ENCODE measurements around the gene GAN.

GAN gene

DNA sequence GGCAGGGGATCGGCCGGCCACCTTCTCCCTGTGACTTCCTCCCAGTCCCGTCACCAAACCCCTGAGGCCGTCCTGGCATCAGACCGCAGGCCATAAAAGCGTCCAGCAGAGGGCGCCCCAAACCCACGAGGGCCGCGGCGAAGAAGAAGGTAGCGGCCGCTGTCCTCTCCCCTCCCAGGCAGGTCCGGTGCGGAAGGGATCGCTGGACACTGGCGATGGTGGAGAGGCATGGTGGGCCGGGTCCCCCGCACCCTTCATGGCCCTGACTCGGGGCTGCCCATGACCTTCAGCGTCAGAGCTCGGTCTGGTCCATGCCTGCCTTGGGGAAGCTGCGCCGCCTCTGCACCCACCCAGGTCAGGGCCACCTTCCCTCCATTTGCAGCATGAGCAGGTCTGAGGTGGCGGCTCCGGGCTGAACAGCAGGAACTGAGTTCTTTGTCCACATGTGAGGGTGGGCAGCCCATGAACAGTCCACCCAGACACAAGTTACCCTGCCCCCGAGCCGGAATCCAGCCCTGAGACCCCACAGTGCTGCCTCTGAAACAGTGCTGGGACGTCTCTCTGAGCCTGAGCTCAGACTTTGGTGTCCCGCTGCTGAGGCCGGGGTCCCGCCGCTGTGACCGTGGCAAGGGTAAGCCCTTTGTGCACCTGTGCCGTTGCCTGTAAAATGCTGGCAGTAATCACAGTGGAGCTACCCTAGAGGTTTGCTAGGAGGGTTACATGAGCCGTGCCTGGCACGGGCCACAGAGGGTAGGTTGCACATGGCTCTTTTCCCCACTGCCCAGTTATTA lies 89.0 kb downstream of the GAN start (continued):
- TF ChIP-seq WT1 (tag by site-specific recombination; IDR thresholded peaks at IDR 0.05): no peak
- TF ChIP-seq, protein P1, sequence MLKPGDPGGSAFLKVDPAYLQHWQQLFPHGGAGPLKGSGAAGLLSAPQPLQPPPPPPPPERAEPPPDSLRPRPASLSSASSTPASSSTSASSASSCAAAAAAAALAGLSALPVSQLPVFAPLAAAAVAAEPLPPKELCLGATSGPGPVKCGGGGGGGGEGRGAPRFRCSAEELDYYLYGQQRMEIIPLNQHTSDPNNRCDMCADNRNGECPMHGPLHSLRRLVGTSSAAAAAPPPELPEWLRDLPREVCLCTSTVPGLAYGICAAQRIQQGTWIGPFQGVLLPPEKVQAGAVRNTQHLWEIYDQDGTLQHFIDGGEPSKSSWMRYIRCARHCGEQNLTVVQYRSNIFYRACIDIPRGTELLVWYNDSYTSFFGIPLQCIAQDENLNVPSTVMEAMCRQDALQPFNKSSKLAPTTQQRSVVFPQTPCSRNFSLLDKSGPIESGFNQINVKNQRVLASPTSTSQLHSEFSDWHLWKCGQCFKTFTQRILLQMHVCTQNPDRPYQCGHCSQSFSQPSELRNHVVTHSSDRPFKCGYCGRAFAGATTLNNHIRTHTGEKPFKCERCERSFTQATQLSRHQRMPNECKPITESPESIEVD (tag by site-specific recombination; IDR thresholded peaks at IDR 0.05): no peak
- no peak for TF ChIP-seq ZNF658 (tag by site-specific recombination; IDR thresholded peaks at IDR 0.05)
- TF ChIP-seq ZNF426 (tag by site-specific recombination; IDR thresholded peaks at IDR 0.05): no peak
- TF ChIP-seq ZNF521 (tag by site-specific recombination; IDR thresholded peaks at IDR 0.05): no peak
- TF ChIP-seq, protein P2, sequence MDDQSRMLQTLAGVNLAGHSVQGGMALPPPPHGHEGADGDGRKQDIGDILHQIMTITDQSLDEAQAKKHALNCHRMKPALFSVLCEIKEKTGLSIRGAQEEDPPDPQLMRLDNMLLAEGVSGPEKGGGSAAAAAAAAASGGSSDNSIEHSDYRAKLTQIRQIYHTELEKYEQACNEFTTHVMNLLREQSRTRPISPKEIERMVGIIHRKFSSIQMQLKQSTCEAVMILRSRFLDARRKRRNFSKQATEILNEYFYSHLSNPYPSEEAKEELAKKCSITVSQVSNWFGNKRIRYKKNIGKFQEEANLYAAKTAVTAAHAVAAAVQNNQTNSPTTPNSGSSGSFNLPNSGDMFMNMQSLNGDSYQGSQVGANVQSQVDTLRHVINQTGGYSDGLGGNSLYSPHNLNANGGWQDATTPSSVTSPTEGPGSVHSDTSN (CRISPR knock-in tag; IDR thresholded peaks at IDR 0.05): 0 out of 2 replicates have a peak, but pooled peaks have one; percentile 23
- no peak for TF ChIP-seq ZNF354C (tag by site-specific recombination; IDR thresholded peaks at IDR 0.05; ENCODE audit: borderline replicate concordance, low read depth)
- TF ChIP-seq ZNF660 (tag by site-specific recombination; IDR thresholded peaks at IDR 0.05): peak; percentile 58; the same call in 1 of the 2 replicates
- no peak for TF ChIP-seq ZNF677 (tag by site-specific recombination; IDR thresholded peaks at IDR 0.05)
- TF ChIP-seq, protein P3, sequence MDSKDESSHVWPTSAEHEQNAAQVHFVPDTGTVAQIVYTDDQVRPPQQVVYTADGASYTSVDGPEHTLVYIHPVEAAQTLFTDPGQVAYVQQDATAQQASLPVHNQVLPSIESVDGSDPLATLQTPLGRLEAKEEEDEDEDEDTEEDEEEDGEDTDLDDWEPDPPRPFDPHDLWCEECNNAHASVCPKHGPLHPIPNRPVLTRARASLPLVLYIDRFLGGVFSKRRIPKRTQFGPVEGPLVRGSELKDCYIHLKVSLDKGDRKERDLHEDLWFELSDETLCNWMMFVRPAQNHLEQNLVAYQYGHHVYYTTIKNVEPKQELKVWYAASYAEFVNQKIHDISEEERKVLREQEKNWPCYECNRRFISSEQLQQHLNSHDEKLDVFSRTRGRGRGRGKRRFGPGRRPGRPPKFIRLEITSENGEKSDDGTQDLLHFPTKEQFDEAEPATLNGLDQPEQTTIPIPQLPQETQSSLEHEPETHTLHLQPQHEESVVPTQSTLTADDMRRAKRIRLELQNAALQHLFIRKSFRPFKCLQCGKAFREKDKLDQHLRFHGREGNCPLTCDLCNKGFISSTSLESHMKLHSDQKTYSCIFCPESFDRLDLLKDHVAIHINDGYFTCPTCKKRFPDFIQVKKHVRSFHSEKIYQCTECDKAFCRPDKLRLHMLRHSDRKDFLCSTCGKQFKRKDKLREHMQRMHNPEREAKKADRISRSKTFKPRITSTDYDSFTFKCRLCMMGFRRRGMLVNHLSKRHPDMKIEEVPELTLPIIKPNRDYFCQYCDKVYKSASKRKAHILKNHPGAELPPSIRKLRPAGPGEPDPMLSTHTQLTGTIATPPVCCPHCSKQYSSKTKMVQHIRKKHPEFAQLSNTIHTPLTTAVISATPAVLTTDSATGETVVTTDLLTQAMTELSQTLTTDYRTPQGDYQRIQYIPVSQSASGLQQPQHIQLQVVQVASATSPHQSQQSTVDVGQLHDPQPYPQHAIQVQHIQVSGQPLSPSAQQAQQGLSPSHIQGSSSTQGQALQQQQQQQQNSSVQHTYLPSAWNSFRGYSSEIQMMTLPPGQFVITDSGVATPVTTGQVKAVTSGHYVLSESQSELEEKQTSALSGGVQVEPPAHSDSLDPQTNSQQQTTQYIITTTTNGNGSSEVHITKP (tag by site-specific recombination; IDR thresholded peaks at IDR 0.05): no peak
- no peak for TF ChIP-seq ZNF555 (tag by site-specific recombination; conservative IDR thresholded peaks at IDR 0.05)
- TF ChIP-seq, protein P4, sequence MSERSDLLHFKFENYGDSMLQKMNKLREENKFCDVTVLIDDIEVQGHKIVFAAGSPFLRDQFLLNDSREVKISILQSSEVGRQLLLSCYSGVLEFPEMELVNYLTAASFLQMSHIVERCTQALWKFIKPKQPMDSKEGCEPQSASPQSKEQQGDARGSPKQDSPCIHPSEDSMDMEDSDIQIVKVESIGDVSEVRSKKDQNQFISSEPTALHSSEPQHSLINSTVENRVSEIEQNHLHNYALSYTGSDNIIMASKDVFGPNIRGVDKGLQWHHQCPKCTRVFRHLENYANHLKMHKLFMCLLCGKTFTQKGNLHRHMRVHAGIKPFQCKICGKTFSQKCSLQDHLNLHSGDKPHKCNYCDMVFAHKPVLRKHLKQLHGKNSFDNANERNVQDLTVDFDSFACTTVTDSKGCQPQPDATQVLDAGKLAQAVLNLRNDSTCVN (tag by site-specific recombination; optimal IDR thresholded peaks at IDR 0.05): no peak
- TF ChIP-seq ZNF843 (tag by site-specific recombination; IDR thresholded peaks at IDR 0.05): 0 out of 2 replicates have a peak, but pooled peaks have one; percentile 13
- no peak for TF ChIP-seq ZNF544 (tag by site-specific recombination; IDR thresholded peaks at IDR 0.05)
- TF ChIP-seq ZNF626 (tag by site-specific recombination; IDR thresholded peaks at IDR 0.05): no peak
- peak; percentile 20; the same call in 1 of the 2 replicates for TF ChIP-seq ZFHX2 (tag by site-specific recombination; conservative IDR thresholded peaks at IDR 0.05)
- no peak for TF ChIP-seq ZNF366 (tag by site-specific recombination; conservative IDR thresholded peaks at IDR 0.05)
- TF ChIP-seq ZNF350 (tag by site-specific recombination; IDR thresholded peaks at IDR 0.05): no peak
- no peak for TF ChIP-seq BCL11B (tag by site-specific recombination; IDR thresholded peaks at IDR 0.05; ENCODE audit: low read depth)
- TF ChIP-seq, protein P5, sequence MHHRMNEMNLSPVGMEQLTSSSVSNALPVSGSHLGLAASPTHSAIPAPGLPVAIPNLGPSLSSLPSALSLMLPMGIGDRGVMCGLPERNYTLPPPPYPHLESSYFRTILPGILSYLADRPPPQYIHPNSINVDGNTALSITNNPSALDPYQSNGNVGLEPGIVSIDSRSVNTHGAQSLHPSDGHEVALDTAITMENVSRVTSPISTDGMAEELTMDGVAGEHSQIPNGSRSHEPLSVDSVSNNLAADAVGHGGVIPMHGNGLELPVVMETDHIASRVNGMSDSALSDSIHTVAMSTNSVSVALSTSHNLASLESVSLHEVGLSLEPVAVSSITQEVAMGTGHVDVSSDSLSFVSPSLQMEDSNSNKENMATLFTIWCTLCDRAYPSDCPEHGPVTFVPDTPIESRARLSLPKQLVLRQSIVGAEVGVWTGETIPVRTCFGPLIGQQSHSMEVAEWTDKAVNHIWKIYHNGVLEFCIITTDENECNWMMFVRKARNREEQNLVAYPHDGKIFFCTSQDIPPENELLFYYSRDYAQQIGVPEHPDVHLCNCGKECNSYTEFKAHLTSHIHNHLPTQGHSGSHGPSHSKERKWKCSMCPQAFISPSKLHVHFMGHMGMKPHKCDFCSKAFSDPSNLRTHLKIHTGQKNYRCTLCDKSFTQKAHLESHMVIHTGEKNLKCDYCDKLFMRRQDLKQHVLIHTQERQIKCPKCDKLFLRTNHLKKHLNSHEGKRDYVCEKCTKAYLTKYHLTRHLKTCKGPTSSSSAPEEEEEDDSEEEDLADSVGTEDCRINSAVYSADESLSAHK (tag by site-specific recombination; IDR thresholded peaks at IDR 0.05): no peak
- no peak for TF ChIP-seq SALL2 (tag by site-specific recombination; IDR thresholded peaks at IDR 0.05; ENCODE audit: borderline replicate concordance)
- TF ChIP-seq IKZF3 (tag by site-specific recombination; IDR thresholded peaks at IDR 0.05): peak; percentile 52; the same call in 1 of the 2 replicates
- TF ChIP-seq, protein P6, sequence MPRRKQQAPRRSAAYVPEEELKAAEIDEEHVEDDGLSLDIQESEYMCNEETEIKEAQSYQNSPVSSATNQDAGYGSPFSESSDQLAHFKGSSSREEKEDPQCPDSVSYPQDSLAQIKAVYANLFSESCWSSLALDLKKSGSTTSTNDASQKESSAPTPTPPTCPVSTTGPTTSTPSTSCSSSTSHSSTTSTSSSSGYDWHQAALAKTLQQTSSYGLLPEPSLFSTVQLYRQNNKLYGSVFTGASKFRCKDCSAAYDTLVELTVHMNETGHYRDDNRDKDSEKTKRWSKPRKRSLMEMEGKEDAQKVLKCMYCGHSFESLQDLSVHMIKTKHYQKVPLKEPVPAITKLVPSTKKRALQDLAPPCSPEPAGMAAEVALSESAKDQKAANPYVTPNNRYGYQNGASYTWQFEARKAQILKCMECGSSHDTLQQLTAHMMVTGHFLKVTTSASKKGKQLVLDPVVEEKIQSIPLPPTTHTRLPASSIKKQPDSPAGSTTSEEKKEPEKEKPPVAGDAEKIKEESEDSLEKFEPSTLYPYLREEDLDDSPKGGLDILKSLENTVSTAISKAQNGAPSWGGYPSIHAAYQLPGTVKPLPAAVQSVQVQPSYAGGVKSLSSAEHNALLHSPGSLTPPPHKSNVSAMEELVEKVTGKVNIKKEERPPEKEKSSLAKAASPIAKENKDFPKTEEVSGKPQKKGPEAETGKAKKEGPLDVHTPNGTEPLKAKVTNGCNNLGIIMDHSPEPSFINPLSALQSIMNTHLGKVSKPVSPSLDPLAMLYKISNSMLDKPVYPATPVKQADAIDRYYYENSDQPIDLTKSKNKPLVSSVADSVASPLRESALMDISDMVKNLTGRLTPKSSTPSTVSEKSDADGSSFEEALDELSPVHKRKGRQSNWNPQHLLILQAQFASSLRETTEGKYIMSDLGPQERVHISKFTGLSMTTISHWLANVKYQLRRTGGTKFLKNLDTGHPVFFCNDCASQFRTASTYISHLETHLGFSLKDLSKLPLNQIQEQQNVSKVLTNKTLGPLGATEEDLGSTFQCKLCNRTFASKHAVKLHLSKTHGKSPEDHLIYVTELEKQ (tag by site-specific recombination; IDR thresholded peaks at IDR 0.05; ENCODE audit: borderline replicate concordance): no peak
- no peak for TF ChIP-seq FEZF1 (tag by site-specific recombination; IDR thresholded peaks at IDR 0.05)
- TF ChIP-seq ZNF157 (tag by site-specific recombination; IDR thresholded peaks at IDR 0.05): no peak
